ENCODE measurements around the gene PDXP. TPM values are rescaled to one million over a fixed set of nuclear protein-coding genes. Genes with fewer than 3 reads are reported as not detected.

PDXP gene
- total and polyA plus RNA-seq, 2 of the 13 experiments (the other 11 are each of a cell fraction or from before 2014, with no cell fraction given): 58.2 to 70.6 TPM

DNA sequence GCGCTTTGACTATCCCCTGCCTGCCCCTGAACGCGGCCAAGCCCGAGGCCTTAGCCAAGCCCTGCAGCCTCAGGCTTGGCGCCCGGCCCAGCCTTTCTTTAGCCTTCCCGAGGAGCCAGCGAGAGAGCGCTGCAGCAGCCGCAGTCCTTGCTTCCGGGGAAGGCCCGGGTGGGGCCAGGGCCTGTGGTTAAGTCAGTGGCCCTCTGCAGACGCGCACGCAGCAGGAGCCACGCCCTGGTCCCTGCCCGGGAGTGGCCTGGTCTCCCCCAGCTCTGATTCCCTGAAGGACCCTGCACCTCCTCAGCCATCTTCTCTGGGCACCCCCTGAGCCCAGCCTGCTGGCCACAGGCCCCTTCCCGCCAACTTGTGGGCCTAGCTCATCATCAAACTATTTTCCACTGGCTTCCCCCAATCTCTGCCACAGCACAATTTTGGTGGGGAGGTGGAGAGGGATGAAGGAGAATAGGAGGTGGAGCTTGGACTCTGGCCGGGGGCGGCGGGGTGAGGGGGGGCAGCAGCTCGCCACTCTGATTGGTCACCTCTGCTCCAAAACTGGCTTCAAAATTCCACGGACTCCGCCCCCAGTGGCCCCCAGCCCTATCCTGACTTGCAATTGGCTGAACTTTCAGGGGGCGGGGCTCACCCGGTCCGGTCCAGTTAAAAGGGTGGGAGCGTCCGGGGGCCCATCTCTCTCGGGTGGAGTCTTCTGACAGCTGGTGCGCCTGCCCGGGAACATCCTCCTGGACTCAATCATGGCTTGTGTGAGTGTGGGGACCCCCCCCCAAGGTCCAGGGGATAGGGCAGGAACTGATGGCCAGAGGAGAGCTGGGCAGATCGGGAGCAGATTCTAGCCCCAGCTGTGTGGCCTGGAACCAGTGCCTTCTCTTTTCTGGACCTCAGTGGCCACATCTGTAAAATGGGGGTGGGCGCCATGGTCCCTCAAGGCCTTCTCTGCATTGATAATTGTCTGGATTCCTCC, 16.7 kb downstream of the PDXP start, which contains the start of gene LGALS1 (continued):
- TF ChIP-seq, protein P1, sequence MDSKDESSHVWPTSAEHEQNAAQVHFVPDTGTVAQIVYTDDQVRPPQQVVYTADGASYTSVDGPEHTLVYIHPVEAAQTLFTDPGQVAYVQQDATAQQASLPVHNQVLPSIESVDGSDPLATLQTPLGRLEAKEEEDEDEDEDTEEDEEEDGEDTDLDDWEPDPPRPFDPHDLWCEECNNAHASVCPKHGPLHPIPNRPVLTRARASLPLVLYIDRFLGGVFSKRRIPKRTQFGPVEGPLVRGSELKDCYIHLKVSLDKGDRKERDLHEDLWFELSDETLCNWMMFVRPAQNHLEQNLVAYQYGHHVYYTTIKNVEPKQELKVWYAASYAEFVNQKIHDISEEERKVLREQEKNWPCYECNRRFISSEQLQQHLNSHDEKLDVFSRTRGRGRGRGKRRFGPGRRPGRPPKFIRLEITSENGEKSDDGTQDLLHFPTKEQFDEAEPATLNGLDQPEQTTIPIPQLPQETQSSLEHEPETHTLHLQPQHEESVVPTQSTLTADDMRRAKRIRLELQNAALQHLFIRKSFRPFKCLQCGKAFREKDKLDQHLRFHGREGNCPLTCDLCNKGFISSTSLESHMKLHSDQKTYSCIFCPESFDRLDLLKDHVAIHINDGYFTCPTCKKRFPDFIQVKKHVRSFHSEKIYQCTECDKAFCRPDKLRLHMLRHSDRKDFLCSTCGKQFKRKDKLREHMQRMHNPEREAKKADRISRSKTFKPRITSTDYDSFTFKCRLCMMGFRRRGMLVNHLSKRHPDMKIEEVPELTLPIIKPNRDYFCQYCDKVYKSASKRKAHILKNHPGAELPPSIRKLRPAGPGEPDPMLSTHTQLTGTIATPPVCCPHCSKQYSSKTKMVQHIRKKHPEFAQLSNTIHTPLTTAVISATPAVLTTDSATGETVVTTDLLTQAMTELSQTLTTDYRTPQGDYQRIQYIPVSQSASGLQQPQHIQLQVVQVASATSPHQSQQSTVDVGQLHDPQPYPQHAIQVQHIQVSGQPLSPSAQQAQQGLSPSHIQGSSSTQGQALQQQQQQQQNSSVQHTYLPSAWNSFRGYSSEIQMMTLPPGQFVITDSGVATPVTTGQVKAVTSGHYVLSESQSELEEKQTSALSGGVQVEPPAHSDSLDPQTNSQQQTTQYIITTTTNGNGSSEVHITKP (CRISPR knock-in tag; IDR thresholded peaks at IDR 0.05; ENCODE audit: low read depth): no peak
- TF ChIP-seq ZMYM3 (CRISPR knock-in tag; IDR thresholded peaks at IDR 0.05) (peak; percentile 88), ZNF10 (CRISPR knock-in tag; IDR thresholded peaks at IDR 0.05; ENCODE audit: borderline replicate concordance, low read depth) (no peak), SSRP1 (CRISPR knock-in tag; IDR thresholded peaks at IDR 0.05) (0 out of 2 replicates have a peak, but pooled peaks have one; percentile 35), ZNF326 (CRISPR knock-in tag; IDR thresholded peaks at IDR 0.05; ENCODE audit: borderline replicate concordance) (no peak), JUN (CRISPR knock-in tag; IDR thresholded peaks at IDR 0.05) (0 out of 2 replicates have a peak, but pooled peaks have one; percentile 56), TARDBP (CRISPR knock-in tag; IDR thresholded peaks at IDR 0.05) (peak; percentile 23; the same call in 1 of the 2 replicates), KLF13 (CRISPR knock-in tag; IDR thresholded peaks at IDR 0.05) (no peak), CBX2 (IDR thresholded peaks at IDR 0.05; ENCODE audit: low read depth, low read length) (no peak), CBX2 (CRISPR knock-in tag; IDR thresholded peaks at IDR 0.05; ENCODE audit: low read depth) (no peak), ZBTB37 (CRISPR knock-in tag; IDR thresholded peaks at IDR 0.05) (no peak), XRCC5 (optimal IDR thresholded peaks at IDR 0.05; ENCODE audit: low read length) (peak; percentile 49), ZNF552 (CRISPR knock-in tag; IDR thresholded peaks at IDR 0.05; ENCODE audit: borderline replicate concordance) (no peak)
- TF ChIP-seq, protein P2, sequence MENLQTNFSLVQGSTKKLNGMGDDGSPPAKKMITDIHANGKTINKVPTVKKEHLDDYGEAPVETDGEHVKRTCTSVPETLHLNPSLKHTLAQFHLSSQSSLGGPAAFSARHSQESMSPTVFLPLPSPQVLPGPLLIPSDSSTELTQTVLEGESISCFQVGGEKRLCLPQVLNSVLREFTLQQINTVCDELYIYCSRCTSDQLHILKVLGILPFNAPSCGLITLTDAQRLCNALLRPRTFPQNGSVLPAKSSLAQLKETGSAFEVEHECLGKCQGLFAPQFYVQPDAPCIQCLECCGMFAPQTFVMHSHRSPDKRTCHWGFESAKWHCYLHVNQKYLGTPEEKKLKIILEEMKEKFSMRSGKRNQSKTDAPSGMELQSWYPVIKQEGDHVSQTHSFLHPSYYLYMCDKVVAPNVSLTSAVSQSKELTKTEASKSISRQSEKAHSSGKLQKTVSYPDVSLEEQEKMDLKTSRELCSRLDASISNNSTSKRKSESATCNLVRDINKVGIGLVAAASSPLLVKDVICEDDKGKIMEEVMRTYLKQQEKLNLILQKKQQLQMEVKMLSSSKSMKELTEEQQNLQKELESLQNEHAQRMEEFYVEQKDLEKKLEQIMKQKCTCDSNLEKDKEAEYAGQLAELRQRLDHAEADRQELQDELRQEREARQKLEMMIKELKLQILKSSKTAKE (CRISPR knock-in tag; IDR thresholded peaks at IDR 0.05; ENCODE audit: borderline replicate concordance): no peak
- TF ChIP-seq, protein P3, sequence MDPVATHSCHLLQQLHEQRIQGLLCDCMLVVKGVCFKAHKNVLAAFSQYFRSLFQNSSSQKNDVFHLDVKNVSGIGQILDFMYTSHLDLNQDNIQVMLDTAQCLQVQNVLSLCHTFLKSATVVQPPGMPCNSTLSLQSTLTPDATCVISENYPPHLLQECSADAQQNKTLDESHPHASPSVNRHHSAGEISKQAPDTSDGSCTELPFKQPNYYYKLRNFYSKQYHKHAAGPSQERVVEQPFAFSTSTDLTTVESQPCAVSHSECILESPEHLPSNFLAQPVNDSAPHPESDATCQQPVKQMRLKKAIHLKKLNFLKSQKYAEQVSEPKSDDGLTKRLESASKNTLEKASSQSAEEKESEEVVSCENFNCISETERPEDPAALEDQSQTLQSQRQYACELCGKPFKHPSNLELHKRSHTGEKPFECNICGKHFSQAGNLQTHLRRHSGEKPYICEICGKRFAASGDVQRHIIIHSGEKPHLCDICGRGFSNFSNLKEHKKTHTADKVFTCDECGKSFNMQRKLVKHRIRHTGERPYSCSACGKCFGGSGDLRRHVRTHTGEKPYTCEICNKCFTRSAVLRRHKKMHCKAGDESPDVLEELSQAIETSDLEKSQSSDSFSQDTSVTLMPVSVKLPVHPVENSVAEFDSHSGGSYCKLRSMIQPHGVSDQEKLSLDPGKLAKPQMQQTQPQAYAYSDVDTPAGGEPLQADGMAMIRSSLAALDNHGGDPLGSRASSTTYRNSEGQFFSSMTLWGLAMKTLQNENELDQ (CRISPR knock-in tag; IDR thresholded peaks at IDR 0.05; ENCODE audit: borderline replicate concordance): no peak

All from HepG2 (cell line).